Panc1 (cell line): ENCODE measurements around the gene SMAD1. TPM values are rescaled to one million over a fixed set of nuclear protein-coding genes. Genes with fewer than 3 reads are reported as not detected.

ENCODE experiments used
- ATAC-seq: fragments of 200-7000 bp; cut with Tn5 transposase; 2 replicates; pipeline ENCODE4 v1.9.1; 2020; ENCODE audit warnings: mild to moderate bottlenecking, moderate library complexity
- BruUV-seq: library from RNA; stranded (reverse); fragments of 400-500 nt; replicated peaks from 2 replicates; lab custom pipeline; 2021; lab: Mats Ljungman, UMichigan
- CTCF ChIA-PET: fragments of 300-600 bp; sonication (Branson Sonifier 250); formaldehyde crosslinking; loops from one replicate; lab custom pipeline; 2022; ENCODE audit warnings: antibody characterized with exemption; lab: Charles Lee
- POLR2A ChIA-PET: fragments of 300-600 bp; sonication (Branson Sonifier 250); formaldehyde crosslinking; loops from one replicate; lab custom pipeline; 2022; ENCODE audit warnings: antibody characterized with exemption; lab: Charles Lee
- DNase-seq: peaks from one replicate; pipeline ENCODE4 v3.0.0-alpha.2; 2010; ENCODE audit warnings: low read depth, low spot score
- H3K27ac ChIP-seq: 2 replicates; pipeline ENCODE4 v1.5.1; 2011; ENCODE audit warnings: mild to moderate bottlenecking, low read length, inconsistent platforms
- H3K27me3 ChIP-seq: fragments of 200-500 bp; sonication (Bioruptor generic); 2 replicates; pipeline ENCODE4 v1.6.0; 2014; ENCODE audit warnings: low read length, inconsistent platforms; ENCODE audit not compliant: control insufficient read depth, insufficient read depth
- H3K36me3 ChIP-seq: fragments of 200-500 bp; sonication (Bioruptor generic); 2 replicates; pipeline ENCODE4 v1.5.1; 2014; ENCODE audit warnings: inconsistent platforms, mild to moderate bottlenecking, low read length, moderate library complexity; ENCODE audit not compliant: control insufficient read depth, insufficient read depth
- H3K4me1 ChIP-seq: 2 replicates; pipeline ENCODE4 v1.5.1; 2011; ENCODE audit warnings: inconsistent platforms, mild to moderate bottlenecking, low read length, moderate library complexity; ENCODE audit not compliant: control insufficient read depth, insufficient read depth
- H3K4me3 ChIP-seq, 2 experiments: 2 replicates each; pipeline ENCODE4 v1.5.1; 2011 to 2012; ENCODE audit warnings: low read depth in 2 of 2, low read length in 2 of 2, mild to moderate bottlenecking in 2 of 2, inconsistent platforms in 1 of 2, moderate library complexity in 1 of 2
- H3K9me3 ChIP-seq: fragments of 200-500 bp; sonication (Bioruptor generic); 2 replicates; pipeline ENCODE4 v1.5.1; 2014; ENCODE audit warnings: low read depth, mild to moderate bottlenecking, inconsistent platforms, low read length, moderate library complexity; ENCODE audit not compliant: control insufficient read depth, insufficient read depth
- CTCF ChIP-seq: fragments of 450-650 bp; IDR thresholded peaks from 2 replicates; pipeline ENCODE4 v1.5.1; 2017; ENCODE audit warnings: mild to moderate bottlenecking
- POLR2AphosphoS5 ChIP-seq: IDR thresholded peaks from 2 replicates; pipeline ENCODE4 v1.6.1; 2012; ENCODE audit warnings: mild to moderate bottlenecking, low read depth, low read length, moderate library complexity
- REST ChIP-seq, 2 experiments: IDR thresholded peaks; 2 replicates each; pipeline ENCODE4 v1.6.1; 2011 to 2012; ENCODE audit warnings: low read depth in 2 of 2, control low read depth in 1 of 2, low read length in 1 of 2, mild to moderate bottlenecking in 1 of 2, moderate library complexity in 1 of 2; ENCODE audit not compliant: insufficient read depth in 1 of 2
- SIN3A ChIP-seq: IDR thresholded peaks from 2 replicates; pipeline ENCODE4 v1.6.1; 2012; ENCODE audit warnings: low read depth, mild to moderate bottlenecking, low read length, moderate library complexity, borderline replicate concordance; ENCODE audit not compliant: insufficient read depth
- TCF7L2 ChIP-seq: IDR thresholded peaks from 2 replicates; pipeline ENCODE4 v1.6.1; 2011; ENCODE audit warnings: mild to moderate bottlenecking, low read depth, low read length, inconsistent platforms
- in situ Hi-C: cut with HindIII; loops from 2 replicates; pipeline ENCODE4 v1.10.0; 2016; ENCODE audit warnings: low sequenced_read_pairs, low pct_unique_long_range_greater_than_20kb
- intact Hi-C: fragments of 100-400 bp; cut with micrococcal nuclease; formaldehyde crosslinking; loops from one replicate; pipeline ENCODE4 v1.10.0; 2022; ENCODE audit not compliant: unreplicated experiment
- total RNA-seq: library from RNA; stranded (reverse); gene quantifications from one replicate; pipeline ENCODE4 v1.2.1, GENCODE V29; 2021; ENCODE audit not compliant: unreplicated experiment

SMAD1 gene
- total RNA-seq, 1 experiment from 2014 or later = 24.1 TPM

- H3K27me3 ChIP-seq = no peaks in the 10 kb centered on the region
- no TSS peak for BruUV-seq
- no peak for DNase-seq
- TF ChIP-seq CTCF (no peak), POLR2AphosphoS5 (no peak), SIN3A (no peak), REST (IDR thresholded peaks at IDR 0.05; ENCODE audit: insufficient read depth in 1 of 2, low read depth in 2 of 2, low read length in 1 of 2) (no peak), TCF7L2 (no peak)
- ATAC-seq = no peak
- H3K4me3 ChIP-seq = no peak overlapping the region
- H3K9me3 ChIP-seq = no peaks in the 10 kb centered on the region
- no peak overlapping the region for H3K27ac ChIP-seq
- intact Hi-C loops (no loop called here), in situ Hi-C loops (no loop called here)
- ChIA-PET POLR2A (no interaction called here), CTCF (no interaction called here)
- no peaks in the 10 kb centered on the region for H3K4me1 ChIP-seq
- no peaks in the 10 kb centered on the region for H3K36me3 ChIP-seq
Observed at GRCh38 chr4:145501051-145501660, 19.5 kb downstream of the SMAD1 start.

- BruUV-seq = no TSS peak
- DNase-seq = no peak
- ChIA-PET CTCF (interaction anchor here (0.7 kb wide), 1 partner anchor 14 kb away, joined by 3 read pairs; no protein-coding TSS in a partner anchor), POLR2A (no interaction called here)
- H3K4me3 ChIP-seq = no peak overlapping the region
- no peaks in the 10 kb centered on the region for H3K36me3 ChIP-seq
- intact Hi-C loops = no loop called here
- ATAC-seq = no peak
- no peaks in the 10 kb centered on the region for H3K27me3 ChIP-seq
- H3K4me1 ChIP-seq = no peaks in the 10 kb centered on the region; the same call in 1 of the 2 replicates
- H3K9me3 ChIP-seq = no peaks in the 10 kb centered on the region
- TF ChIP-seq POLR2AphosphoS5 = no peak
- TF ChIP-seq TCF7L2 = no peak
- TF ChIP-seq REST (IDR thresholded peaks at IDR 0.05; ENCODE audit: insufficient read depth in 1 of 2, low read depth in 2 of 2, low read length in 1 of 2) = no peak
- TF ChIP-seq CTCF = no peak
- no peak for TF ChIP-seq SIN3A
- in situ Hi-C loops = no loop called here
- H3K27ac ChIP-seq = no peak overlapping the region
Observed at GRCh38 chr4:145502809-145503208, 21.2 kb downstream of the SMAD1 start.
